ENCODE data around the gene ASIC1.

DNA sequence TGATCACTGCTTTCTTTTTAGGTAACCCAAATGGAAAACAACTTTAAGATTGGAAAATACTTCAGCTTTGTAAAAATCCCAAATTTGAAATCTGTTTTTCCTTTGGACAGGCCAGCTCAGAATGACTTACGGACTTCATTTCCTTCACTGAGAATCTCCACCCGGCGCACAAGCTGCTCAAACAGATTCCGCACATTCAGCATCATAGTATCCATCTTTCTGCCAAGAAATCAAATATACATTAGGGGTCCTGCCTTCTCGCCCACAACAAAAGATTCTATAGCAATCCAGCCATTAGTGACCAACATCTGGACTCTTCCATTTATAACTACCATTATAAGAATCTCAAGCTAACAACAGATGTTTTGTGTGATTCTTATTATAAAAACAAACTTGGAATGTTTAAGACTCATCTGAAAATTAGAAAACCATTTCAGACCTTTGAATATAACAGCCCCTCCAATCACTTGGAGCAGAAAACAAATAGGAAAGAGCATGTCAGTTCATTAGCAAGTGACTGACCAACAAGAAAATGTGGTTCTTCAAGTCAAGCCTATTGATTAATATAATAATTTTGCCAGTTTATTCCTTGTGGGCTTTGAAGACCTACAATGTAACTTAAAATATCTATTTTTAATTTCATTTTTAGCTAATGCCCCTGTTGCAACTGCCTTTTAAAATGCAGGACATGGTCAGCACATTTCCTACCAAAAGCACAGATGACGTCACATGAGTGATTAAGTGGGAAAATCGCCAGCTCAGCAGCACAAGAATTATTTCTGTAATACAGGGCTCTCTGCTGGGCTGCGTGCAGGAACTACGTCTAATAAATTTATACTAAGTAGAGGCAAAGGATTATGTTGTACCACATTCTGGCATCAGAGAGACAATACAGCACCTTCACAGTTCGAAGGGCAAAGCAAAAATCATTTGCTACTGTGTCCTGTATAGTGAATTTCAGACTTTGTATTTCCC is 40.6 kb upstream of the ASIC1 start:
- TF ChIP-seq, protein P1, sequence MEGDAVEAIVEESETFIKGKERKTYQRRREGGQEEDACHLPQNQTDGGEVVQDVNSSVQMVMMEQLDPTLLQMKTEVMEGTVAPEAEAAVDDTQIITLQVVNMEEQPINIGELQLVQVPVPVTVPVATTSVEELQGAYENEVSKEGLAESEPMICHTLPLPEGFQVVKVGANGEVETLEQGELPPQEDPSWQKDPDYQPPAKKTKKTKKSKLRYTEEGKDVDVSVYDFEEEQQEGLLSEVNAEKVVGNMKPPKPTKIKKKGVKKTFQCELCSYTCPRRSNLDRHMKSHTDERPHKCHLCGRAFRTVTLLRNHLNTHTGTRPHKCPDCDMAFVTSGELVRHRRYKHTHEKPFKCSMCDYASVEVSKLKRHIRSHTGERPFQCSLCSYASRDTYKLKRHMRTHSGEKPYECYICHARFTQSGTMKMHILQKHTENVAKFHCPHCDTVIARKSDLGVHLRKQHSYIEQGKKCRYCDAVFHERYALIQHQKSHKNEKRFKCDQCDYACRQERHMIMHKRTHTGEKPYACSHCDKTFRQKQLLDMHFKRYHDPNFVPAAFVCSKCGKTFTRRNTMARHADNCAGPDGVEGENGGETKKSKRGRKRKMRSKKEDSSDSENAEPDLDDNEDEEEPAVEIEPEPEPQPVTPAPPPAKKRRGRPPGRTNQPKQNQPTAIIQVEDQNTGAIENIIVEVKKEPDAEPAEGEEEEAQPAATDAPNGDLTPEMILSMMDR (IDR thresholded peaks at IDR 0.05) = no peak
- TF ChIP-seq POLR2A (IDR thresholded peaks at IDR 0.05) = no peak
